ENCODE results near the gene DPH5.
"Not testable (repeated sequence)": the region's sequence is repeated elsewhere in the genome, so short reads cannot be mapped to it uniquely, and the experiment has no call there.

Gene DPH5

DNA sequence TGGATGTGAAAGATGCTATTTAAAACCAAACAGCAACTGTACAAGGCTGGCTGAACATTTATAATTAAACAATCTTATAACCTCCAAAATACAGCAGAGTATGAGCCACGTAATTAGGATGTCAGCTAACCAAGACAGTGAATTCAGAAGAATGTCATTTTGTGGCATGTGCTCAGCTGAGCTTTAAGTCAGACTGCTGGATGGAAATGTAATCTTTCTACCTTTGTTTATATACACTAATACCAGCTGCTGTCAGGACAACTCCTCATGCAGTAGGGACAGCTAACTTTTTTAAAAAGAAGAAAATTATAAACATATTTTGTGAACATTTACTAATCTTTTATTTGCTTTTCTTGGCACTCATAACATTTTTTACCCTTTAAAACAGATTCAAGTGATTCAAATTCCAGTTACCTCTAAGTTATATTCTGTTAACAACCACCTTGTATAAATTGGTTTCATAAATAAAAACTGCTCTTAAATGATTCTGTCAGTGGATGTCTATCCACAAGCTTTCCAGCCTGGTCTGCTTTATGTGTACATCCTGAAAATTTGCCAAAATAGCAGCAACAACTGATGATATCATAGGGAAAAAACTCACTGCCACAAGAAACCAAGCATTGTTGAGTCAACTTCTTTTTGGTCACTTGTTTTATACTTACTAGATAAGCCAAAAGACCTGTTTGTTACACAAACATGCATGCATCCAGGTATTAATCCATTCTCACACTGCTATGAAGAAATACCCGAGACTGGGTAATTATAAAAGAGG is 36.1 kb downstream of the DPH5 start:
- DNase-seq (ENCODE audit: low read depth in 2 of 2), result no peak

DNA sequence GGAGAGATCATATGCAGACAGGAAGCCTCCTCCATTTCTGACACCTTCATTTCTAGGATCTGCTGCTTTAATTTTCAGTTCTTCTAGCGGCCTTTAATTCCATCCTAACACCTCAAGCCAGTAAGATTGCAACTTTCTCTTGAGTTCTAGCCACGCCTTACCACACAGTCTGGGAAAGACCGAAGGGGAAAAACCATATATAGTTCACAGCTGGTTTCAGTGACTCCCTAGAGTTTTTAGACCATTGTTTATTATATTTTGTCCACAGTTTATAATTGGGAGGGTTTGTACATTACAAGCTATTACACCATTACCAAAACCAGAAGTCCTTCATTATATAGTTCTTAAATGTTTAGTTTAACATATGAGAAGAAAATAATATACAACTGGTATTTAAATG is 37.5 kb downstream of the DPH5 start:
- no peak for DNase-seq (ENCODE audit: low read depth in 2 of 2)

DNA sequence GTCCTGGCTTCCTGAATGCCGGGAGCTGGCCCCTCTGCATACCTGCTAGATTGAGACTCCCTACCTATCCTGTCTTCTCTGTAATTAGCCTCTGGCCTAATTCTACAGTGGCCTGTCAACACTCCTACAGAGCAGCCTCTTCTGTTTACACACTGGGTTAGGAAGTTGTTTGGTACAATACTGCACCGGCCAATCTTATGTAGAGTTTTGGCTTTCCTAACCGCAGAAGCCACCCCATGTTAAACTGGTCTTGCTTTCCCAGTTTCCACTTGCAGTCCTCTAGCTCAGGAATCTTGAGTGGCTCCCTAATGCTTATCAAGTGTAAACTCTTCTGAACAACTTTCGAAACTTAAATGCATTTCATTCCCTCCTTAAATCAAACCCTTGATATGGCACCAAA is 42.8 kb downstream of the DPH5 start:
- no peak for DNase-seq (ENCODE audit: low read depth in 2 of 2)

DNA sequence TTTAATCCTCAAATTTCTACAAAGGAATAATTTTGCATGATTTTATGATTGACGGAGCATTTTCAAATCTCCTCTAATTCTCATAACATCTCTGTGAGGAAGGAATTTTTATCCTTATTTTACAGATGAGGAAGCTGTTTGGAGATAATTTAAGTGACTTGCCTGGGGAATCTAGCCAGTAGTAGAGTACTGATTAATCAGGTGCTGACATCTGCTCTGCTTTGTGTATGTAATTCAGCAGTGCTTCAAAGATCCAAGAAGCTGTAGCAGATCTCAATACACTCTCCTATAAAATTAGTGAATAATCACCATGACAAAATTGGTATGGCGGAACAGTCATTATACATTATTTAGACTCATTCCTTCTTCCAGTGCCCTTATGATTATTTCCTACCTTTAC is 46.0 kb downstream of the DPH5 start:
- DNase-seq (ENCODE audit: low read depth in 2 of 2), result no peak

DNA sequence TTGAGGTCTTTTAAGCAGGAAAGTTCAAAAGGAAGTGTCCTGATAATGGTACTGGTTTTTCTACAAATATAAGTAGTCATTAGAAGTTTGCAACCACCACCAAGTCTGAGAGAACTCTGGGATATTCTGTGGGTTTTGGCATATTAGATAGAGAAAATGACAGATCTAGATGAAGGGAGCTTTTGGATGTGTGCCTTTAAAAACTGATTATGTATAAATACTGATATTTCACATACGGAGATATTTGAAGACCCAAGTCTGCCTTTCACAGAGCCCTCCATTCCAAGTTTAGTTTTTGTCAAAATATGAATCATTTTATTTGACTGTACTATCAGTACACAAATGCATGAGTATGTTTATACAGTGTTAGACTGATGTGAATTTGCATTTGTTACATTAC is 48.6 kb downstream of the DPH5 start:
- no peak for DNase-seq (ENCODE audit: low read depth in 2 of 2)

- DNase-seq (ENCODE audit: low read depth in 2 of 2), result no peak
Measured at GRCh38 chr1:100972185-100972584, 53.4 kb downstream of the DPH5 start.

- no peak for DNase-seq (ENCODE audit: low read depth in 2 of 2)
Measured at GRCh38 chr1:100971021-100971420, 54.6 kb downstream of the DPH5 start.

DNA sequence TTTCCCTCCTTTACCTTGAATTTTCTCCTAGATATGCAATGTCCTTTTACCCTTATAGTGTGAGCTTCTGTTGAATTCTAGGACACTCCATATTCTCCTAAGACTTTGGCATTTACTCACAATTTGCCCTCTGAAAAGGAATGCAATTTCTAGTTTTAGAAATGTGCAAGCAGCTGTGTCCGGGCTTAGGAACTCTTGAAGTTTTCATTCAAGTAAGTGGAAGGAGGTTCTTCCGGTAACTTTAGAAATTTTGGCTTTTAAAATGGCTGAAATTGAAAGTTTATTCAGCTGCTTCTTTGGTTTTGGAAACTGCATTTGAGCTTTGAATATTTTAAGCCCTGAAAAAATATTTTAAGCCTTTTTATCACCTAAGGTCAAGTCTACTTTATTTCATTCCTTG is 56.3 kb downstream of the DPH5 start:
- DNase-seq (ENCODE audit: low read depth in 2 of 2), result no peak

DNA sequence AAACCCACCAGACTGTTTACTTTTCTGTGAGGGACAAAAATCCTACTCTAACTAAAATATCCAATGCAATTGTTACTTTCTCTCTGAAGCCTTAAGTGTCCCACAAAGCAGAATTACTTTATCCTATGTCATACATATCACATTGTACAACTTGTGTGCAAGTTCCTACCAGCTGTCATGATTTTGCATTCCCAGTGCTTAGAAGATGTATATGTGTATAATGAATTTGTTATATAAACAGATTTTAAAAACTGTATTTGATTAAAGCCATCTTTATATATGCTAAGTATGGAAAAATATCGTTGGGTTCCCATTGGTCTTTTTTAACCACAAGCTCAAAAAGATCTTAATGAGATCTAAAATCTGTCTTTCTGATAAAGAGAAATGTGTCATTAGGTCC is 57.0 kb downstream of the DPH5 start:
- no peak for DNase-seq (ENCODE audit: low read depth in 2 of 2)

DNA sequence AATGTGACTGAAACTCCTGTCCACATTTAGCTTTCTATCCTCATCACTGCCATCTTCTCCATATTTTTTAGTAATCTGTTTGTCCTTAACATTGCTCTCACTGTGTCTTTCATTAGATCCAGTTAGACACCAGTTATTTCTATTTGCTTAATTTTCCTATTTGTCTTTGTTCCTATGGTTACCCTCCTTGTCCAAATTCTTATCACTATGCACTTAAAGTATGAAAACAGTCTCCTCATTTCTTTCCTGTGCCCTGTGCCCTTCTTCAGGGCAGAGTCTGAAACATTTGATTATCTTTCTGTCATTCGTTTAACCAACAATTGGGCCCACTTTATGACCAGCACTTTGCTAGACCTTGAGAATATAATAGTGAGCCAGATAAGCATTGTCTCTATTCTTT is 65.5 kb downstream of the DPH5 start:
- no peak for DNase-seq (ENCODE audit: low read depth in 2 of 2)

- DNase-seq (ENCODE audit: low read depth in 2 of 2), result no peak
Measured at GRCh38 chr1:100959502-100960060, 66.0 kb downstream of the DPH5 start.

- DNase-seq (ENCODE audit: low read depth in 2 of 2), result no peak
Measured at GRCh38 chr1:100955322-100955721, 70.3 kb downstream of the DPH5 start.

- no peak for DNase-seq (ENCODE audit: low read depth in 2 of 2)
Measured at GRCh38 chr1:100953960-100954730, 71.4 kb downstream of the DPH5 start.

DNA sequence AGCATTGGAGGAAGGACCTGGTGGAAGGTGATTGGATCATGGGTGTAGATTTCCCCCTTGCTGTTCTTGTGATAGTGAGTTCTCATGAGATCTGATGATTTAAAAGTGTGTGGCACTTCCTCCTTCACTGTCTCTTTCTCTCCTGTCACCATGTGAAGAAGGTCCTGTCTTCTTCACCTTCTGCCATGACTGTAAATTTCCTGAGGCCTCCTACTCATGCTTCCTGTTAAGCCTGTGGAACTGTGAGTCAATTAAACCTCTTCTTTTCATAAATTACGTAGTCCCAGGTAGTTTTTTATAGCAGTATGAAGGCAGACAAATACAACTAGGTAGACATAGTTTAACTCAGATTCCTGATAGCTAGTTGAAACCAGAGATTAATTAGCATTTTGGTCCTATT is 72.6 kb downstream of the DPH5 start:
- not testable (repeated sequence) for DNase-seq (ENCODE audit: low read depth in 2 of 2)

GRCh38 chr1:100952104-100952745 is 73.4 kb downstream of the DPH5 start:
- no peak for DNase-seq (ENCODE audit: low read depth in 2 of 2)

GRCh38 chr1:100950781-100951180 is 74.8 kb downstream of the DPH5 start:
- no peak for DNase-seq (ENCODE audit: low read depth in 2 of 2)

DNA sequence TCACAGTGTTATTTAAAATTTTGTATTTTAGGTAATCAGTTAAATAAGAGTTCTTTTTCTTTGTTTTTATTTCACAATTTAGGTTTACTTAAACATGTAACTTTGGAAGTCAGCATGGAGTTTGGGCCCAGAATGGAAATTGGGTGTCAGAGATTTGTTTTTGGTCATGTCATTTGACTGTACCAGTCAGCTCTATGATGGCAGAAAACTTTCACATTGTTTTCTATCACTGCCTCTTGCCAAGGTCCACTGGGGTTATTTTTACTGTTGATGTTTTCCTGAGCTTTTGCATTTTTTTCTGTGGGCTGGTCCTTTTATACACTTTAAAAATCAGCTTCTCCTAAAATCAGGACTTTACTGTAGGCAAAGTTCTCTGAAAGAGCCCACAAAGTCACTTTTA is 75.2 kb downstream of the DPH5 start:
- DNase-seq (ENCODE audit: low read depth in 2 of 2), result no peak

GRCh38 chr1:100949515-100950158 is 75.9 kb downstream of the DPH5 start:
- not testable (repeated sequence) for DNase-seq (ENCODE audit: low read depth in 2 of 2)

DNA sequence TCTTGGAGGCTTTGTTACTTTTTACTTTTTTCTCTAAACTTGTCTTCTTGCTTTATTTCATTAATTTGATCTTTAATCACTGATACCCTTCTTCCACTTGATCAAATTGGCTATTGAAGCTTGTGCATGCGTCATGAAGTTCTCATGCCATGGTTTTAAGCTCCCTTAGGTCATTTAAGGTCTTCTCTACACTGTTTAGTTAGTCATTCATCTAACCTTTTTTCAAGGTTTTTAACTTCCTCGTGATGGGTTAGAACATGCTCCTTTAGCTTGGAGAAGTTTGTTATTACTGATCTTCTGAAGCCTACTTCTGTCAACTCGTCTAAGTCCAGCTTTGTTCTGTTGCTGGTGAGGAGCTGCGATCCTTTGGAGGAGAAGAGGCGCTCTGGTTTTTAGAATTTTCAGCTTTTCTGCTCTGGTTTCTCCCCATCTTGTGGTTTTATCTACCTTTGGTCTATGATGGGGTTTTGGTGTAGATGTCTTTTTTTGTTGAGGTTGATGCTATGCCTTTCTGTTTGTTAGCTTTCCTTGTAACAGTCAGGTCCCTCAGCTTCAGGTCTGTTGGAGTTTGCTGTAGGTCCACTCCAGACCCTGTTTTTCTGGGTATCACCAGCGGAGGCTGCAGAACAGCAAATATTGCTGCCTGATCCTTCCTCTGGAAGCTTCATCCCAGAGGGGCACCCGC is 76.7 kb downstream of the DPH5 start:
- not testable (repeated sequence) for DNase-seq (ENCODE audit: low read depth in 2 of 2)

GRCh38 chr1:100947816-100948215 is 77.8 kb downstream of the DPH5 start:
- not testable (repeated sequence) for DNase-seq (ENCODE audit: low read depth in 2 of 2)

DNA sequence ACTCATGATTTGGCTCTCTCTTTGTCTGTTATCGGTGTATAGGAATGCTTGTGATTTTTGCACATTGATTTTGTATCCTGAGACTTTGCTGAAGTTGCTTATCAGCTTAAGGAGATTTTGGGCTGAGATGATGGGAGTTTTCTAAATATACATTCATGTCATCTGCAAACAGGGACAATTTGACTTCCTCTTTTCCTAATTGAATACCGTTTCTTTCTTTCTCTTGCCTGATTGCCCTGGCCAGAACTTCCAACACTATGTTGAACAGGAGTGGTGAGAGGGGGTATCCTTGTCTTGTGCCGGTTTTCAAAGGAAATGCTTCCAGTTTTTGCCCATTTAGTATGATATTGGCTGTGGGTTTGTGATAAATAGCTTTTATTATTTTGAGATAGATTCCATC is 79.5 kb downstream of the DPH5 start:
- DNase-seq (ENCODE audit: low read depth in 2 of 2), result not testable (repeated sequence)
